ENCODE results near the gene ZNF23.

Gene ZNF23

GRCh38 chr16:71426069-71426879, 35.8 kb downstream of the ZNF23 start:
- no peak for TF ChIP-seq CTCF (IDR thresholded peaks at IDR 0.05; ENCODE audit: insufficient read depth, low read depth, low read length, missing control alignments)
- DNase-seq (ENCODE audit: low read depth): peak; percentile 89
- peak overlapping the region; percentile 28; the same call in 1 of the 2 replicates for H3K4me3 ChIP-seq (ENCODE audit: low read depth, low read length)

GRCh38 chr16:71425746-71426068, 36.3 kb downstream of the ZNF23 start:
- no peak for DNase-seq (ENCODE audit: low read depth)
- no peak overlapping the region for H3K4me3 ChIP-seq (ENCODE audit: low read depth, low read length)
- no peak for TF ChIP-seq CTCF (IDR thresholded peaks at IDR 0.05; ENCODE audit: insufficient read depth, low read depth, low read length, missing control alignments)

GRCh38 chr16:71424626-71425025, 37.4 kb downstream of the ZNF23 start:
- no peak for DNase-seq (ENCODE audit: low read depth)
- no peak overlapping the region for H3K4me3 ChIP-seq (ENCODE audit: low read depth, low read length)
- no peak for TF ChIP-seq CTCF (IDR thresholded peaks at IDR 0.05; ENCODE audit: insufficient read depth, low read depth, low read length, missing control alignments)

- no peak for TF ChIP-seq CTCF (IDR thresholded peaks at IDR 0.05; ENCODE audit: insufficient read depth, low read depth, low read length, missing control alignments)
- H3K4me3 ChIP-seq (ENCODE audit: low read depth, low read length): no peak overlapping the region
These were observed 38.2 kb downstream of the ZNF23 start for GRCh38 chr16:71423865-71424264.

GRCh38 chr16:71423016-71423415, 39.0 kb downstream of the ZNF23 start:
- TF ChIP-seq CTCF (IDR thresholded peaks at IDR 0.05; ENCODE audit: insufficient read depth, low read depth, low read length, missing control alignments): no peak
- no peak for DNase-seq (ENCODE audit: low read depth)
- H3K4me3 ChIP-seq (ENCODE audit: low read depth, low read length): no peak overlapping the region

More at GRCh38 chr16:71423865-71424264, 38.2 kb downstream of the ZNF23 start:
- DNase-seq (ENCODE audit: low read depth): no peak

GRCh38 chr16:71421911-71422310, 40.1 kb downstream of the ZNF23 start:
- peak; percentile 47 for DNase-seq (ENCODE audit: low read depth)
- no peak overlapping the region for H3K4me3 ChIP-seq (ENCODE audit: low read depth, low read length)
- TF ChIP-seq CTCF (IDR thresholded peaks at IDR 0.05; ENCODE audit: insufficient read depth, low read depth, low read length, missing control alignments): peak; percentile 61

GRCh38 chr16:71414038-71414437, 48.0 kb downstream of the ZNF23 start:
- no peak for TF ChIP-seq CTCF (IDR thresholded peaks at IDR 0.05; ENCODE audit: insufficient read depth, low read depth, low read length, missing control alignments)
- DNase-seq (ENCODE audit: low read depth): no peak
- no peak overlapping the region for H3K4me3 ChIP-seq (ENCODE audit: low read depth, low read length)

Measured in GM12865 (cell line).